Activated T-helper 17 cell treated with anti-CD3 and anti-CD28 coated beads, Interleukin-2, amount 50 U/mL, for 72 hours (primary cell): ENCODE results near the gene IGSF21. TPM values are rescaled to one million over a fixed set of nuclear protein-coding genes. Genes with fewer than 3 reads are reported as not detected.

Source experiments
- ATAC-seq: fragments of 150-1000 bp; cut with Tn5 transposase; replicated peaks from 2 replicates; pipeline ENCODE4 v1.10.0; 2021; ENCODE audit warnings: mild to moderate bottlenecking, moderate library complexity
- H3K27ac Mint-ChIP-seq: one replicate; pipeline ENCODE4 v1.8.0; 2022; ENCODE audit warnings: mixed read lengths
- H3K27me3 Mint-ChIP-seq: one replicate; pipeline ENCODE4 v1.8.0; 2022; ENCODE audit warnings: mixed read lengths
- H3K36me3 Mint-ChIP-seq: one replicate; pipeline ENCODE4 v1.8.0; 2022; ENCODE audit warnings: low read depth, mild to moderate bottlenecking, mixed read lengths
- H3K4me1 Mint-ChIP-seq: one replicate; pipeline ENCODE4 v1.8.0; 2022; ENCODE audit warnings: mixed read lengths
- H3K4me3 Mint-ChIP-seq: one replicate; pipeline ENCODE4 v1.8.0; 2022; ENCODE audit warnings: mild to moderate bottlenecking, mixed read lengths
- H3K9me3 Mint-ChIP-seq: one replicate; pipeline ENCODE4 v1.8.0; 2022; ENCODE audit warnings: mixed read lengths
- total RNA-seq, 2 donors: library from RNA; stranded (reverse); gene quantifications; one replicate each; pipeline ENCODE4 v1.2.3, GENCODE V29; 2022

IGSF21 gene
- total RNA-seq, 2 donors from 2014 or later, result not detected

DNA sequence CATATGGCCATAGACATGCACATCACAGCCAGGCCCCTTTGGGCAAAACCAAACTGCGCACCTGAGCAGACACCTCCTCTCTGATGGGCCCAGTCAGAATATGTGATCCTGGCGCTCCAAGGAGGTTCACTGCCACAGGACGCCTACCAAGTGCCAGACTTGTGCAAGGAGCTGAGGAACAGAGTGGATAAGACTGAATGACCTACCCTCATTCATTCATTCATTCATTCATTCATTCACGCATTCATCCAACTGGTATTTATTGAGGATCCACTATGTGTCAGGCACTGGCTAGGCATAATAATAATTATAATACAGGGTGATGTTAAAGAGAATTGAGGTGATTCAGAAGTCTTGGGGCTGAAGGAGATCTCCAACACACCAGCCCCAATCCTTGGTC, 2.4 kb upstream of the IGSF21 start:
- no peaks in the 10 kb centered on the region for H3K4me1 Mint-ChIP-seq
- H3K27me3 Mint-ChIP-seq, result peaks cover 50% of the 10 kb centered on the region
- no peak overlapping the region for H3K27ac Mint-ChIP-seq
- ATAC-seq, result no peak
- no peaks in the 10 kb centered on the region for H3K36me3 Mint-ChIP-seq
- H3K4me3 Mint-ChIP-seq, result no peak overlapping the region
- no peaks in the 10 kb centered on the region for H3K9me3 Mint-ChIP-seq

DNA sequence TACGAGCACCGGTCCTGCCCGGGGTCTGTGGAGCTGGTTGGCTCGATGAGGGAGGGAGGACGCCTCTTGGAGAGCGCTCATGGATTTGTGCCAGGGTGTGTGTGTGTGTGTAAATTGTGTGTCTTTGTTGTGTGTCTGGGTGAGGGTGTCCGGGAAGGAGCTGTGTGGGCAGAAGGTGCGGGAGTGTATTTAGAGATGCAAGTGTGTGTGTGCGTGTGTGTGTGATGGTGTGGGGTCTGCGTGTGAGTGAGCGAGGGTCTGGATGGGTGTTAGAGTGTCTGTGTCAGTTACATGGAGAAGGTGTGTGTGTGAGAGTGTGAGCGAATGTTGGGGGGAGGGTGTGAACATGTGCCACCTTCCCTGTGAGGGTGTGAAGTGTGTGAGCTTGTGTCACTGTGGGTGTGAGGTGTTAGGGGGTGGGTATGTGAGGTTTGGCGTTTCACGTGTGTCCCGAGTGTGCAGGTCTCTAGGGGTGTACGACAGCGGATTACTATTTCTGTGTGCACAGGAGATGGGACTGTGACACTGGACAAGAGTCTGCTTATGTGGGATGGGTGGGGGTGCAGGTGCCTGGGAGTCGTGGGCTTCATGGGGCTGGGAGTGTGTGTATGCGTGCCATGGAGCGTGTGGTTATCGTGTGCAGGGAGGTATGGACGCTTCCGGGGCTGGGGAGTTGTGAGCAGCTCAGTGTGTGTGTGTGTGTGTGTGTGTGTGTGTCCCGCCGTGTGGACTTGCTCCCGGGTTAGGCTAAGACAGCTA, 880 bp downstream of the IGSF21 start:
- Mint-ChIP-seq H3K36me3 (no peaks in the 10 kb centered on the region), H3K27ac (no peak overlapping the region), H3K4me1 (no peaks in the 10 kb centered on the region), H3K9me3 (no peaks in the 10 kb centered on the region), H3K4me3 (no peak overlapping the region), H3K27me3 (peaks cover 57% of the 10 kb centered on the region)
- ATAC-seq, result no peak

DNA sequence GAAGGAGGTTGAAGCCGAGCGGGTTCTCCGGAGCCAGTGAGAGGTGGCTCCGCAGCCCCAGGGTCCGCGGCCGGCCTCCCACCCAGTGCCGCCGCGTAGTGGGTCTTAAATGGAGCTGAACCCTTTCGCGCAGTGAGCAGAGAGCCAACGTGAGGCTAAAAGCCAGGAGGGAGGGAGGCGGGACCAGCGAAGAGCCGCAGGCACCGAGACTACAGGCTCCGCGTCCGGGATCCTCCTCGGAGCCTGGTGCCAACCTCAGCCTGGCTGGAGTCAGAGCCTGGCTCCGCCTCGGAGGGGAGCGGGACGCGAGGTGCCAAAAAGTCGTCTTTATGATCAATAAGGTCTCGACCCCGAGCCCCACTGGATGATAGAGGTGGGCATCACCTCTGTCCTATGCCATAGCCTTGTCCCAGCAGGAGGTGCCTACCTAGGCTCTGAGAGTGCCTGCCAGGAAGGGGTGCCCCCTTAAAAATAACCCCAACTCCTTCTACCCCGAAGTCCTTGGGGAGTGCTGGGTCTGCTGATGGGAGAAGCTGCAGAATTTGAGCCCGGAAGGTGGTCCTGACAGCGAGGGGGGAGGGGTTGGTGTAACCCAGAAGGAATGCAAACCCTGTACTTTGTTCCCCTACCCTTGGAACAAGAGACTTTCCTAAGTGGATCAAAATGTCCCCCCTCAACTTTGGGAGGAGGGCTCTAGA, 1.6 kb downstream of the IGSF21 start:
- no peak overlapping the region for H3K4me3 Mint-ChIP-seq
- H3K27ac Mint-ChIP-seq, result no peak overlapping the region
- peaks cover 53% of the 10 kb centered on the region for H3K27me3 Mint-ChIP-seq
- H3K36me3 Mint-ChIP-seq, result no peaks in the 10 kb centered on the region
- no peaks in the 10 kb centered on the region for H3K9me3 Mint-ChIP-seq
- H3K4me1 Mint-ChIP-seq, result no peaks in the 10 kb centered on the region
- no peak for ATAC-seq

DNA sequence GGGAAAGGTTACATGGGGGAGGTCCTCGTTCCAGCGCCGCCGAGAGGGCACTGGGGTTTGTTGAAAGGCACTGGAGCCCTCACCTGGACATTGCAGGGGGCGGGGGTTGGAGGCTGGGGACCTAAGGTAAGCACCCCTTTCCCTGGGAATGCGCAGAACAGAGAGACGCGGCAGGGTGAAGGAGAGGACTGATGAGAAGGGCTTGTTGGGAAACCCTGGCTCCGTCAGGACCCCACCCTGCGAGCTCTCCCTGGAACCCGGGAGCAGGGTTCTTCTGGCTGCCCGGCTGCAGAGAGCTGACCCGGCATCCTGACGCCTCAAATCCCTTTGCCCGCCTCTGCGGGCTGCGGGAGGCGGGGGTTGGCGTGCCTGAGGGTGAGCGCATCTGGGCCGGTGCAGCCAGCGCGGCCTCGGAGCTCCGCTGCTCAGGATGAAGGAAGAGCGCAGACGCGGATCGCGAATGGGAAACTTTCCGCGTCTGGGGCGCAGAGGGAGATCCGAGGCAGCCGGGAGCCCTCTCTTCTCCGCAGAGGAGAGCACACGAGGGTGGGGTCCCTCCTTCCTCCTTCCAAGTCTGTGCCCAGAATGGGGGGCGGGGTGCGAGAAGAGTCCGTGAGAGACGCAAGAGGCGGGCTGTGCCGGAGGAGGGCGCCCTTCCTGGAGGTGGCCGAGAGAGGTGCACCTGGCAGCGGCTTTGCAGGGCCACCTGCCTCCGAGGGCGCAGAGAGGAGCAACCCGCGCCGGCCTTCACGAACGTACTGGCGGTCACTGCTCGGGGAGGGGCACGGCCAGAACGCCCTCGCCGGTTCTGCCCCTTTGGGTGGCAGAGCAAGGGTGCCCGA, 2.4 kb downstream of the IGSF21 start:
- H3K36me3 Mint-ChIP-seq, result no peaks in the 10 kb centered on the region
- H3K27ac Mint-ChIP-seq, result no peak overlapping the region
- no peaks in the 10 kb centered on the region for H3K9me3 Mint-ChIP-seq
- H3K4me1 Mint-ChIP-seq, result no peaks in the 10 kb centered on the region
- peak overlapping the region; percentile 22 for H3K4me3 Mint-ChIP-seq
- H3K27me3 Mint-ChIP-seq, result peaks cover 56% of the 10 kb centered on the region
- ATAC-seq, result no peak

DNA sequence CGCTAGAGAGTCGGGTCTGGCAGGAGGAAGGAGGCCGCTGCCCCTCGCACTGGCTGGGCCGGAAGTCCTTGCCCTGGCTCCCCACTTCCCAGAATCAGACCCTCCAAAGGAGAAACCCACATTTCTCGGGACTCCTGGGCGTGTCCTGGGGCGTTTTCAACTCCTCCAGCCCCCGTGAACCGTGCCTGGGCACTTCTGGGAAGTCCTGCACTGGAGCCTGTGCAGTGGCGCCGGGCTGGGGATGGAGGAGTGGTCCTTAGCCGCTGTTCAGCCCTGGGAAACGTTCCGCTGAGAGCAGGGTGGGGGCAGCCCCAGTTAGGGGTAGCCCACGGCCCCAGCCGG, 3.0 kb downstream of the IGSF21 start:
- Mint-ChIP-seq H3K4me1 (no peaks in the 10 kb centered on the region), H3K9me3 (no peaks in the 10 kb centered on the region), H3K27me3 (peaks cover 62% of the 10 kb centered on the region), H3K36me3 (no peaks in the 10 kb centered on the region), H3K4me3 (no peak overlapping the region), H3K27ac (no peak overlapping the region)
- no peak for ATAC-seq

DNA sequence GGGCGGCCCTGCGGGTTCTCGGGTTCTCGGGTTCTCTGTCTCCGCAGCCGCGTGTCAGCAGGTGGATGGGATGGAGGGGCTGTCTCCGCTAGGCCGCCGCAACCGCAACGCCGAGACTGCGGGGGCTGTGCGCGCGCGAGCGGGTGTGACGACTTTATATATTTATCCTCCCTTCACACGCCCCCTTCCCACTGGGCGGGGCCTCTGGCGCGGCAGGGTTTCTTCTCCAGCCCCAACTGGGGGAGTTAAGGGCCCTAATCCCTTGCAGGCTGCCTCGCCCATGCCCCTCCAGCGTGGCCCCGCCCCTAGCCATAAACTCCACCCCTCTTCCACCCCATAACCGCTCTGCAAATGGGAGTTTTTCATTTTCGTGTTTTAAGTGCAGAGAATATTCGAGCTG, 3.4 kb downstream of the IGSF21 start:
- Mint-ChIP-seq H3K9me3 (no peaks in the 10 kb centered on the region), H3K36me3 (no peaks in the 10 kb centered on the region), H3K27ac (no peak overlapping the region), H3K27me3 (peaks cover 62% of the 10 kb centered on the region), H3K4me3 (peak overlapping the region; percentile 15), H3K4me1 (no peaks in the 10 kb centered on the region)
- peak; percentile 9 for ATAC-seq

DNA sequence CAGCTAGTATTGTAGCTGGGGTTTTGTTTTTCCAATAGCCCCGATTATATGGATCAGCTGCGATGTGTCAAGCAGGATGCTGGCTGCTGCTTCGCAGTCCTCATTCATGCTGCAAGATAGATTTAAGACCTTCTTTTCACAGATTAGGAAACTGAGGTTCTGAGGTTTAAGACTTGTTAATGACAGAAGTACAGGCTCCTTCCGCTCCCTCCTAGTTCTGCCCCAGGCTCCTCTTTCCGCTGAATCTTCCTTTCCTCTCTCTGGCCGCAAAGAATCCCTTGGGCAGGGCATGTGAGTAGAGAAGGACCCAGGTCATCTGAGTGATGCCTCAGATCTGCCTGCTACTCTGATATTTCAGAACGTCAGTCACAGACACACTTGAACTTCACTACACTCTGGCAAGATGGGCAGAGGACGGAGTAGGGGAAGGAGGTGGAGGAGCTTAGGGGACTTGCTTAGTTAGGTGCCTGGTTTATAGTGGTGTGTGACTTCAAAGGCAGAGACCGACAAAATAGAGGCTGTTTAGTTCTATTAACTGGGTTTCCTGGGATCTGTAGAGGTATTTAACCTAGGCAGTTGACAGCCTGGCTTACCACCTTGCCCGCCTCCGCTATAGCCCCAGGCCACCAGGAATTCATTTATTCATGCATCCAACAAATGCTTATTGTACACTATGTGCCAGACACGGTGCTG, 4.2 kb downstream of the IGSF21 start:
- Mint-ChIP-seq H3K9me3 (no peaks in the 10 kb centered on the region), H3K4me3 (no peak overlapping the region), H3K27me3 (peaks cover 65% of the 10 kb centered on the region), H3K36me3 (no peaks in the 10 kb centered on the region), H3K27ac (no peak overlapping the region), H3K4me1 (no peaks in the 10 kb centered on the region)
- ATAC-seq, result no peak

DNA sequence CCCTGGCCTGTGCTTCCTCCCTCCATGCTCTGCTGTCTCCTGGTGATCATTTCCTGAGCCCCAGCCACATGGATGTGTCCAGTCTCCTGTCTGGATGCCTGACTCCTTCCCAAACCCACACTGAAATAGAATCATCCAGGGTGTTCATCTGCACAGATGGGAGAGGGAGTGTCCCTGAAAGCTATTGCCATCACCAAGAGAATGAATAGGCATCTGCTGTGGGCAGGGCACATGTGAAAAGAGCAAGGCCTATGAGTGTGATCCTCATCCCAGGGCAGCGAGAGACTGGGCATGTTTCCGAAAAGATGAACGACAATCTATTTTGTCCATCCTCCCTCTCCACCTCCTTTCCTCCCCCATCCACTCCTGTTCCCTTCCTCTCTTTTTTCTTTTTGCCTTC, 5.0 kb downstream of the IGSF21 start:
- no peak overlapping the region for H3K4me3 Mint-ChIP-seq
- H3K27me3 Mint-ChIP-seq, result peaks cover 65% of the 10 kb centered on the region
- no peak for ATAC-seq
- no peaks in the 10 kb centered on the region for H3K36me3 Mint-ChIP-seq
- H3K27ac Mint-ChIP-seq, result no peak overlapping the region
- H3K4me1 Mint-ChIP-seq, result no peaks in the 10 kb centered on the region
- no peaks in the 10 kb centered on the region for H3K9me3 Mint-ChIP-seq

DNA sequence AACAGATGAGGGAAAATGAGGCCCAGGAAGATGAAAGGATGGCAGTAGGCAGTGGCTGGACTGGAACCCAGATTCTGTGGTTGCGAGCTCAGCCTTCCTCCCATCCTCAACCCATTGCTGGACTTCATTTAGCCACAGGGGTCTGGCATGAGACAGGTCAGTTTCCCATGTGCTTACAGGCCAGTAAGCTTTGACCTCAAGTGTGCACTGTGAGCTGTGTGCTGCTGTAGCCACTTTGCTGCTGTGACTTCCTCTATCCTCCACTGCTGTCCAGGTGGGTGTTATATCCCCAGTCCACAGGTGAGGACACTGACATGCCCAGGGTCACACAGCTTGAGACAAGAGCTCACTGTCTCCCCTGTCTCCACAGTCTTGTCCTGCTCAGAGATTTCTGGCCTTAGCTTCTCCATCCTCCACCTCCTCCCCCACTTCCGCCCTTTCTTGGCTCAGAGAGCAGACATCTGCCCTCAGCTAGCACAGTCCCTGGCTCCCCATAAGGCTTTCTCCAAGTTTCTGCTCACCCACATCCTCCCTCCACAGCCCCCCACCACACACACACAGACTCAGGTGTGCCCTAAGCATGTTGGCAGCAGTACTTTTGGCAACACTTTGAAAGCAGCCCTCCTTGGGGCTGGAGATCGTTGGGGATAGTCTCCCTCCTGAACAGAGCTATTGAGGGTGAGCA, 7.3 kb downstream of the IGSF21 start:
- Mint-ChIP-seq H3K36me3 (no peaks in the 10 kb centered on the region), H3K27me3 (peaks cover 68% of the 10 kb centered on the region), H3K4me1 (no peaks in the 10 kb centered on the region), H3K27ac (no peak overlapping the region), H3K4me3 (no peak overlapping the region), H3K9me3 (peaks cover 4% of the 10 kb centered on the region)
- ATAC-seq, result no peak

DNA sequence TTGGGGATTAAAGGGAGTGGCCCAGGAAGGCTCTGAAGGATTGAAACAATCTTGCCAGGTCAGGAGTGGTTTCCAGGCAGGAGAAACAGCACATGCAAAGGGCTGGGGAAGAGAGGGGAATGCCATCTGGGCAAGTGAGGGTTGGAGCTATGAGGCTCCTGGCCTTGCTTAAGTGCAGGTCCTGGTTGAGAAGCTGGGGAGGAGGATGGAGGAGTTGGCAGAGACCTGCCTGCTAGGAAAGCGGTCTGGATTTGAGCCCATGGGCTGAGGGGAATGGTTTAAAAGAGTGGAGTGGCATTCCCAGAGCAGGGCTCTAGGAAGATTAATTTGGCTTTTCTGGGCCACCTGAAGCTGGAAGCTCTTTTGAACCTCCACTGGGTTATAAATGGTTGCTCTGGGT, 9.2 kb downstream of the IGSF21 start:
- Mint-ChIP-seq H3K9me3 (peaks cover 4% of the 10 kb centered on the region), H3K4me3 (no peak overlapping the region), H3K27me3 (peaks cover 67% of the 10 kb centered on the region), H3K36me3 (no peaks in the 10 kb centered on the region), H3K4me1 (no peaks in the 10 kb centered on the region), H3K27ac (no peak overlapping the region)
- ATAC-seq, result no peak

DNA sequence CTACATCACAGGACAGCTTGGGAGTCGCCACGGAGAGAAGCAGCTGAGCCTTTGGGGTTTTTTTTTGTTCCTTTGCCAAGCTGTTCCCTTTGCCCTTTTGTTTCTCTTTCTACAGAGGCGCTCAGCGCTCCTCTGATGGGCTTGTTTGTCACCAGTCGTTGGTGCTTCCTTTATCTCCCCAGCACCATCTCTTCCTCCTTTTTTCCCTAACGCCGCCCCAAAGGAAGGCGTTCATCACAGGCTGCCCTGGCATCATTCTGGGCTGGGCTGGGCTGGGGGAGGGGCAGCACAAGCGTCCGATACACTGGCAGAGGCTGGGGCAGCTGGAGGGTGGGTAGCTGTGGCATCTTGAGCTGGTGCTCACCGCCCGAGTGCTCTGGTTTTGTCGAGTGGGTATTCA, 10.5 kb downstream of the IGSF21 start:
- Mint-ChIP-seq H3K27ac (no peak overlapping the region), H3K4me1 (no peaks in the 10 kb centered on the region), H3K9me3 (peaks cover 4% of the 10 kb centered on the region), H3K36me3 (no peaks in the 10 kb centered on the region), H3K27me3 (peaks cover 55% of the 10 kb centered on the region), H3K4me3 (no peak overlapping the region)
- ATAC-seq, result no peak

DNA sequence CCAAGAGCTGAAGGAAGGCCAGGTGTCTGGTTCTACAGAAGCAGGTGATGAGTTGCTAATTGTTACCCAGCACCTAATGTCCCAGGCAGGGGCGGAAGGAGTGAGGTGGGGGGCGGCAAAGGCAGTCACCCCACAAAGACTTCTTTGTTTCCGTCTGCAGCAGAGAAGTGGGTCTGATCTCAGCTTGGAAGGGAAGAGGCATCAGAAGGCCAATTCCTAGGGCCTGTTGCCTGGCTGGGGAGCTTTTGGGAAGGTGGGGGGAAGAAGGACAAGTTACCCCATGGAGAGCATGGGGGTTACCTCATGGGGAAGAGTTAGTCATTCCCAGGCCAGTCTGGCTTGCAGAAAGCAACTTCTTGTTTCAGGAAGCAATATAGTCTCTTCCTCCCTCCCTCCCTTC, 10.9 kb downstream of the IGSF21 start:
- peaks cover 56% of the 10 kb centered on the region for H3K27me3 Mint-ChIP-seq

DNA sequence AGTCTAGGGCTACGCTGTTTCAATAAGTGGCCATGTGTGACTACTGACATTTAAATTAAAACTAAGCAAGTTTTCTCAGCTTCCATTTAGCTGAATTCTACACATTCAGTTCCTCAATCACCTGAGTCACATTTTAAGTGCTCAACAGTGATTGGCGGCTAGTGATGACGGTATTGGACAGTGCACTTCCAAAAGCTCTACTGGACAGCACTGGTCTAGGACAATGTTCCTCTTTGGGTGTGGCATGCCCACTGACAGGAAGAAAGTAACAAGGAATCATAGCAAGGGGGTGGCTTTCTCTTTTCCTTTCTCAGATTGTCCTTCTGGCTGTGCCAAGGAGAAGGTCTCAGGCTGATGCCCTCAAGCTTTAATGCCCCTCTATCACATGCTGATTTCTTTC, 11.7 kb downstream of the IGSF21 start:
- H3K27ac Mint-ChIP-seq, result no peak overlapping the region
- no peaks in the 10 kb centered on the region for H3K4me1 Mint-ChIP-seq
- H3K36me3 Mint-ChIP-seq, result no peaks in the 10 kb centered on the region
- H3K9me3 Mint-ChIP-seq, result peaks cover 4% of the 10 kb centered on the region
- ATAC-seq, result no peak
- peaks cover 54% of the 10 kb centered on the region for H3K27me3 Mint-ChIP-seq
- no peak overlapping the region for H3K4me3 Mint-ChIP-seq

More for the DNA sequence above, 10.9 kb downstream of the IGSF21 start:
- no peak overlapping the region for H3K27ac Mint-ChIP-seq
- no peaks in the 10 kb centered on the region for H3K4me1 Mint-ChIP-seq
- no peak overlapping the region for H3K4me3 Mint-ChIP-seq
- no peak for ATAC-seq
- H3K36me3 Mint-ChIP-seq, result no peaks in the 10 kb centered on the region
- H3K9me3 Mint-ChIP-seq, result peaks cover 4% of the 10 kb centered on the region
